IMR-90 (cell line): ENCODE results near the gene XPR1. TPM values are rescaled to one million over a fixed set of nuclear protein-coding genes. Genes with fewer than 3 reads are reported as not detected.

ENCODE experiments used
- ATAC-seq: fragments of 200-7000 bp; cut with Tn5 transposase; 2 replicates; pipeline ENCODE4 v1.9.1; 2020; ENCODE audit warnings: low read depth, mild to moderate bottlenecking, moderate library complexity
- BruUV-seq: library from RNA; stranded (reverse); fragments of 400-500 nt; replicated peaks from 2 replicates; lab custom pipeline; 2021; lab: Mats Ljungman, UMichigan
- CTCF ChIA-PET: fragments of 300-600 bp; formaldehyde crosslinking; extraction: SDS; loops from one replicate; lab custom pipeline; 2021; ENCODE audit warnings: antibody characterized with exemption; lab: Yijun Ruan, JAX
- POLR2A ChIA-PET: fragments of 300-600 bp; sonication (Branson Sonifier 250); formaldehyde crosslinking; loops from one replicate; lab custom pipeline; 2022; ENCODE audit warnings: antibody characterized with exemption; ENCODE audit not compliant: unreplicated experiment; lab: Charles Lee
- DNase-seq: peaks from one replicate; pipeline ENCODE4 v3.0.0; 2013
- H2AFZ ChIP-seq: replicated peaks from 2 replicates; pipeline ENCODE3; 2013; ENCODE audit warnings: low read length, mild to moderate bottlenecking; ENCODE audit not compliant: poor library complexity
- H2AK5ac ChIP-seq: 2 replicates; pipeline ENCODE4 v1.6.1; 2013; ENCODE audit warnings: low read depth, low read length, inconsistent platforms
- H2AK9ac ChIP-seq: replicated peaks from 2 replicates; pipeline ENCODE3; 2013; ENCODE audit warnings: mild to moderate bottlenecking, low read depth, low read length, moderate library complexity; ENCODE audit not compliant: poor library complexity
- H2BK120ac ChIP-seq: 2 replicates; pipeline ENCODE4 v1.6.1; 2013; ENCODE audit warnings: low read depth, low read length, inconsistent platforms
- H2BK15ac ChIP-seq: 3 replicates; pipeline ENCODE4 v1.6.1; 2013; ENCODE audit warnings: low read depth, low read length, inconsistent platforms
- H2BK20ac ChIP-seq: 2 replicates; pipeline ENCODE4 v1.6.1; 2013; ENCODE audit warnings: low read depth, mild to moderate bottlenecking, inconsistent platforms, low read length, moderate library complexity
- H2BK5ac ChIP-seq: 2 replicates; pipeline ENCODE4 v1.6.1; 2013; ENCODE audit warnings: mild to moderate bottlenecking, low read depth, low read length, inconsistent platforms; ENCODE audit not compliant: poor library complexity, severe bottlenecking
- H3K14ac ChIP-seq: replicated peaks from 2 replicates; pipeline ENCODE4 v1.6.1; 2013; ENCODE audit warnings: low read depth, low read length, inconsistent platforms
- H3K18ac ChIP-seq: 2 replicates; pipeline ENCODE4 v1.6.1; 2013; ENCODE audit warnings: low read depth, low read length, control low read depth
- H3K23ac ChIP-seq: 2 replicates; pipeline ENCODE4 v1.6.1; 2013; ENCODE audit warnings: low read depth, low read length, inconsistent platforms
- H3K27ac ChIP-seq: 2 replicates; pipeline ENCODE4 v1.5.1; 2013; ENCODE audit warnings: mild to moderate bottlenecking, control low read depth, low read length; ENCODE audit not compliant: insufficient read depth
- H3K27me3 ChIP-seq: 2 replicates; pipeline ENCODE4 v1.6.1; 2013; ENCODE audit warnings: low read length; ENCODE audit not compliant: control insufficient read depth, insufficient read depth
- H3K36me3 ChIP-seq: 2 replicates; pipeline ENCODE4 v1.6.1; 2013; ENCODE audit warnings: low read length, mixed read lengths; ENCODE audit not compliant: control insufficient read depth, insufficient read depth
- H3K4ac ChIP-seq: 2 replicates; pipeline ENCODE4 v1.6.1; 2013; ENCODE audit warnings: low read depth, low read length, inconsistent platforms
- H3K4me1 ChIP-seq: 2 replicates; pipeline ENCODE4 v1.6.1; 2013; ENCODE audit warnings: low read length, mixed read lengths; ENCODE audit not compliant: control insufficient read depth, insufficient read depth
- H3K4me2 ChIP-seq: 2 replicates; pipeline ENCODE4 v1.6.1; 2013; ENCODE audit warnings: low read depth, mild to moderate bottlenecking, control low read depth, low read length, moderate library complexity
- H3K4me3 ChIP-seq: 2 replicates; pipeline ENCODE4 v1.5.1; 2013; ENCODE audit warnings: low read depth, mild to moderate bottlenecking, control low read depth, low read length, moderate library complexity; ENCODE audit not compliant: insufficient read depth
- H3K56ac ChIP-seq: 2 replicates; pipeline ENCODE4 v1.6.1; 2013; ENCODE audit warnings: low read length, inconsistent platforms; ENCODE audit not compliant: insufficient read depth; ENCODE audit errors: extremely low read depth
- H3K79me1 ChIP-seq, 2 experiments: 2 replicates each; pipeline ENCODE4 v1.6.1; 2013; ENCODE audit warnings: low read length in 2 of 2, inconsistent platforms in 1 of 2, low read depth in 1 of 2
- H3K9ac ChIP-seq: 2 replicates; pipeline ENCODE4 v1.6.1; 2013; ENCODE audit warnings: low read depth, low read length, control low read depth
- H3K9me1 ChIP-seq: 2 replicates; pipeline ENCODE4 v1.6.1; 2013; ENCODE audit warnings: low read length, inconsistent platforms; ENCODE audit not compliant: insufficient read depth
- H3K9me3 ChIP-seq: 2 replicates; pipeline ENCODE4 v1.6.1; 2013; ENCODE audit warnings: low read length; ENCODE audit not compliant: control insufficient read depth, insufficient read depth
- H4K20me1 ChIP-seq: 2 replicates; pipeline ENCODE4 v1.6.1; 2013; ENCODE audit warnings: low read length, inconsistent platforms; ENCODE audit not compliant: insufficient read depth
- H4K5ac ChIP-seq: 2 replicates; pipeline ENCODE4 v1.6.1; 2013; ENCODE audit warnings: mild to moderate bottlenecking, low read depth, low read length, control low read depth
- H4K8ac ChIP-seq, 2 experiments: 2 replicates each; pipeline ENCODE4 v1.6.1; 2013; ENCODE audit warnings: low read depth in 2 of 2, low read length in 2 of 2, control low read depth in 1 of 2, inconsistent platforms in 1 of 2
- H4K91ac ChIP-seq: 2 replicates; pipeline ENCODE4 v1.6.1; 2013; ENCODE audit warnings: low read depth, low read length, inconsistent platforms; ENCODE audit not compliant: insufficient read depth
- BHLHE40 ChIP-seq: fragments of 150-350 bp; IDR thresholded peaks from 2 replicates; pipeline ENCODE4 v1.6.1; 2016; ENCODE audit warnings: mild to moderate bottlenecking, low read depth, low read length
- CEBPB ChIP-seq: IDR thresholded peaks from 2 replicates; pipeline ENCODE4 v1.6.1; 2012; ENCODE audit warnings: low read depth, low read length, improper control_type of control experiment
- CHD1 ChIP-seq: IDR thresholded peaks from 2 replicates; pipeline ENCODE4 v1.6.1; 2012; ENCODE audit warnings: low read depth, low read length, improper control_type of control experiment
- FOS ChIP-seq: fragments of 150-350 bp; IDR thresholded peaks from 2 replicates; pipeline ENCODE4 v1.6.1; 2016; ENCODE audit warnings: low read depth, low read length
- MAFK ChIP-seq: IDR thresholded peaks from 2 replicates; pipeline ENCODE4 v1.6.1; 2012; ENCODE audit warnings: low read depth, low read length, improper control_type of control experiment
- MAZ ChIP-seq: IDR thresholded peaks from 2 replicates; pipeline ENCODE4 v1.6.1; 2012; ENCODE audit warnings: low read depth, mild to moderate bottlenecking, low read length, improper control_type of control experiment, moderate library complexity, borderline replicate concordance
- MXI1 ChIP-seq: IDR thresholded peaks from 2 replicates; pipeline ENCODE4 v1.6.1; 2012; ENCODE audit warnings: low read depth, mild to moderate bottlenecking, low read length, moderate library complexity, borderline replicate concordance
- NFE2L2 ChIP-seq: fragments of 150-350 bp; IDR thresholded peaks from 2 replicates; pipeline ENCODE4 v1.6.1; 2016; ENCODE audit warnings: low read depth, mild to moderate bottlenecking, low read length
- POLR2A ChIP-seq: IDR thresholded peaks from 2 replicates; pipeline ENCODE4 v1.6.1; 2012; ENCODE audit warnings: mild to moderate bottlenecking, low read depth, low read length
- RAD21 ChIP-seq: IDR thresholded peaks from 2 replicates; pipeline ENCODE4 v1.6.1; 2012; ENCODE audit warnings: low read length, improper control_type of control experiment
- RCOR1 ChIP-seq: IDR thresholded peaks from 2 replicates; pipeline ENCODE4 v1.6.1; 2012; ENCODE audit warnings: mild to moderate bottlenecking, low read length, improper control_type of control experiment; ENCODE audit not compliant: insufficient replicate concordance
- RFX5 ChIP-seq: IDR thresholded peaks from 2 replicates; pipeline ENCODE4 v1.8.0; 2012; ENCODE audit warnings: low read depth, mild to moderate bottlenecking, low read length, moderate library complexity
- SMC3 ChIP-seq: fragments of 150-350 bp; IDR thresholded peaks from 2 replicates; pipeline ENCODE4 v1.6.1; 2016; ENCODE audit warnings: low read depth, mild to moderate bottlenecking, antibody characterized with exemption, low read length, moderate library complexity
- WGBS, 2 experiments: methylation state at CpG; one replicate each; pipeline versions ENCODE4 v1.1.5 to v1.1.7; 2013; ENCODE audit warnings: missing lambda C conversion rate in 2 of 2; ENCODE audit not compliant: insufficient read length in 1 of 2; ENCODE audit errors: extremely low coverage in 2 of 2; 5-methylcytosine and 5-hydroxymethylcytosine counted together
- dilution Hi-C: fragments of 300-500 bp; cut with HindIII; formaldehyde crosslinking; loops from one replicate; pipeline ENCODE4 v1.14.3; 2018; ENCODE audit warnings: low sequenced_read_pairs; ENCODE audit not compliant: unreplicated experiment
- in situ Hi-C: fragments of 300-500 bp; cut with MboI; formaldehyde crosslinking; loops from 3 replicates; pipeline ENCODE4 v1.14.3; 2019; ENCODE audit warnings: low sequenced_read_pairs, inconsistent platforms, mixed read lengths
- intact Hi-C: fragments of 100-400 bp; cut with micrococcal nuclease; formaldehyde crosslinking; loops from 2 replicates; pipeline ENCODE4 v1.10.0; 2022
- polyA plus RNA-seq, 3 experiments: library from polyadenylated mRNA; depleted of rRNA; stranded (reverse); fragments of >200 nt; gene quantifications; 2 replicates each; pipeline ENCODE4 v1.2.3, GENCODE V29; 2012; ENCODE audit warnings: low replicate concordance in 1 of 3
- total RNA-seq: library from RNA; depleted of rRNA; stranded (reverse); fragments of >200 nt; gene quantifications from 2 replicates; pipeline ENCODE4 v1.2.3, GENCODE V29; 2012
- TF ChIP-seq, protein P1 (sequence below): fragments of 150-350 bp; IDR thresholded peaks from 2 replicates; pipeline ENCODE4 v1.6.1; 2016; ENCODE audit warnings: low read depth, mild to moderate bottlenecking, low read length, moderate library complexity, borderline replicate concordance
- TF ChIP-seq, protein P2 (sequence below): fragments of 150-350 bp; IDR thresholded peaks from 2 replicates; pipeline ENCODE4 v1.6.1; 2017; ENCODE audit warnings: mild to moderate bottlenecking, antibody characterized with exemption, low read length, low read depth
- TF ChIP-seq, protein P3 (sequence below): conservative IDR thresholded peaks from 2 replicates; pipeline ENCODE4 v1.5.1; 2012; ENCODE audit warnings: mild to moderate bottlenecking, low read depth, low read length, improper control_type of control experiment

The XPR1 gene
- total and polyA plus RNA-seq, 2 of the 4 experiments (the other 2 are of a cell fraction): 11.8 to 25.1 TPM

DNA sequence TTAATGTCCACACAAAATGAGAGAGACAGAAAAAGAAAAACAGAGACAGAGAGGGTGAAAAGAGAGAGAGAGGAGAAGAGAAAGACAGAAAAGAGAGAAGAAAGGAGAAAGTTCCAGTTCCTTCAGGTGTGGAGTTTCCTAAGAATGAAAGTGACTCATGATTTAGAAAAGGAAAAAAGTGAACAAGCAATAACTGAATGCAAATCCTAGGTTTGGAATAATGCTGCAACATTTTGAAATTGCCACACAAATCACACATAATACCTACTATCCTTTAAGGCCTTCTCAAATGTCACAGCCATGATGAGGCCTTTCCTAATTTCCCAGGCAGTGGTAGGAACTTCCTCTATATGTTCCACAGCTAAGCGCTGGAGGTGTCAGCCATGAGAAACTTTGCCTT, 31.5 kb upstream of the XPR1 start:
- in situ Hi-C loops: no loop called here
- ChIA-PET CTCF (no interaction called here), POLR2A (no interaction called here)
- no peak overlapping the region for H3K4me3 ChIP-seq
- no peaks in the 10 kb centered on the region for H4K20me1 ChIP-seq
- no peak overlapping the region for H3K23ac ChIP-seq
- no peak overlapping the region for H3K56ac ChIP-seq
- no peak overlapping the region for H3K14ac ChIP-seq
- WGBS, 2 experiments: no CpG with 5 or more reads among the region's 1 CpG
- no peak for DNase-seq
- H2BK15ac ChIP-seq: no peak overlapping the region
- no peak for ATAC-seq
- no peak overlapping the region for H2BK20ac ChIP-seq
- no peak for TF ChIP-seq BHLHE40
- TF ChIP-seq CHD1: no peak
- no peak for TF ChIP-seq POLR2A
- TF ChIP-seq NFE2L2: no peak
- TF ChIP-seq MAFK: no peak
- TF ChIP-seq, protein P1, sequence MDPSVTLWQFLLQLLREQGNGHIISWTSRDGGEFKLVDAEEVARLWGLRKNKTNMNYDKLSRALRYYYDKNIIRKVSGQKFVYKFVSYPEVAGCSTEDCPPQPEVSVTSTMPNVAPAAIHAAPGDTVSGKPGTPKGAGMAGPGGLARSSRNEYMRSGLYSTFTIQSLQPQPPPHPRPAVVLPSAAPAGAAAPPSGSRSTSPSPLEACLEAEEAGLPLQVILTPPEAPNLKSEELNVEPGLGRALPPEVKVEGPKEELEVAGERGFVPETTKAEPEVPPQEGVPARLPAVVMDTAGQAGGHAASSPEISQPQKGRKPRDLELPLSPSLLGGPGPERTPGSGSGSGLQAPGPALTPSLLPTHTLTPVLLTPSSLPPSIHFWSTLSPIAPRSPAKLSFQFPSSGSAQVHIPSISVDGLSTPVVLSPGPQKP: no peak
- no peak for TF ChIP-seq MAZ
- no peak for TF ChIP-seq RAD21
- no peak for TF ChIP-seq MXI1
- no peak for TF ChIP-seq SMC3
- no peak for TF ChIP-seq RCOR1
- TF ChIP-seq, protein P2, sequence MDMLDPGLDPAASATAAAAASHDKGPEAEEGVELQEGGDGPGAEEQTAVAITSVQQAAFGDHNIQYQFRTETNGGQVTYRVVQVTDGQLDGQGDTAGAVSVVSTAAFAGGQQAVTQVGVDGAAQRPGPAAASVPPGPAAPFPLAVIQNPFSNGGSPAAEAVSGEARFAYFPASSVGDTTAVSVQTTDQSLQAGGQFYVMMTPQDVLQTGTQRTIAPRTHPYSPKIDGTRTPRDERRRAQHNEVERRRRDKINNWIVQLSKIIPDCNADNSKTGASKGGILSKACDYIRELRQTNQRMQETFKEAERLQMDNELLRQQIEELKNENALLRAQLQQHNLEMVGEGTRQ: no peak
- TF ChIP-seq, protein P3, sequence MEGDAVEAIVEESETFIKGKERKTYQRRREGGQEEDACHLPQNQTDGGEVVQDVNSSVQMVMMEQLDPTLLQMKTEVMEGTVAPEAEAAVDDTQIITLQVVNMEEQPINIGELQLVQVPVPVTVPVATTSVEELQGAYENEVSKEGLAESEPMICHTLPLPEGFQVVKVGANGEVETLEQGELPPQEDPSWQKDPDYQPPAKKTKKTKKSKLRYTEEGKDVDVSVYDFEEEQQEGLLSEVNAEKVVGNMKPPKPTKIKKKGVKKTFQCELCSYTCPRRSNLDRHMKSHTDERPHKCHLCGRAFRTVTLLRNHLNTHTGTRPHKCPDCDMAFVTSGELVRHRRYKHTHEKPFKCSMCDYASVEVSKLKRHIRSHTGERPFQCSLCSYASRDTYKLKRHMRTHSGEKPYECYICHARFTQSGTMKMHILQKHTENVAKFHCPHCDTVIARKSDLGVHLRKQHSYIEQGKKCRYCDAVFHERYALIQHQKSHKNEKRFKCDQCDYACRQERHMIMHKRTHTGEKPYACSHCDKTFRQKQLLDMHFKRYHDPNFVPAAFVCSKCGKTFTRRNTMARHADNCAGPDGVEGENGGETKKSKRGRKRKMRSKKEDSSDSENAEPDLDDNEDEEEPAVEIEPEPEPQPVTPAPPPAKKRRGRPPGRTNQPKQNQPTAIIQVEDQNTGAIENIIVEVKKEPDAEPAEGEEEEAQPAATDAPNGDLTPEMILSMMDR: no peak
- TF ChIP-seq RFX5: no peak
- no peak for TF ChIP-seq FOS
- TF ChIP-seq CEBPB: no peak
- no peaks in the 10 kb centered on the region for H3K9me1 ChIP-seq
- no peak overlapping the region for H3K9ac ChIP-seq
- no peak overlapping the region for H2BK120ac ChIP-seq
- no peak overlapping the region for H2BK5ac ChIP-seq
- no peak overlapping the region for H3K18ac ChIP-seq
- H4K5ac ChIP-seq: no peak overlapping the region
- H3K27ac ChIP-seq: no peak overlapping the region
- H3K27me3 ChIP-seq: no peaks in the 10 kb centered on the region
- H2AK5ac ChIP-seq: no peak overlapping the region
- H3K4me1 ChIP-seq: no peaks in the 10 kb centered on the region
- H2AK9ac ChIP-seq: no peak overlapping the region
- intact Hi-C loops: no loop called here
- no peak overlapping the region for H3K4ac ChIP-seq
- no peak overlapping the region for H4K91ac ChIP-seq
- H3K4me2 ChIP-seq: no peak overlapping the region
- dilution Hi-C loops: no loop called here
- BruUV-seq: no TSS peak
- no peaks in the 10 kb centered on the region for H3K36me3 ChIP-seq
- no peak overlapping the region for H4K8ac ChIP-seq
- H2AFZ ChIP-seq: no peak overlapping the region
- H3K9me3 ChIP-seq: no peaks in the 10 kb centered on the region
- H3K79me1 ChIP-seq: no peaks in the 10 kb centered on the region
